ENCODE data around the gene SNTG2.

SNTG2 gene

GRCh38 chr2:920573-920972 is 30.1 kb upstream of the SNTG2 start:
- no peak for DNase-seq (ENCODE audit: low read depth)
- TF ChIP-seq CTCF (IDR thresholded peaks at IDR 0.05; ENCODE audit: low read depth, low read length, missing control alignments) = no peak
- in situ Hi-C loops (cut with HindIII; ENCODE audit: low sequenced_read_pairs) = no loop called here
- H3K4me3 ChIP-seq (ENCODE audit: low read depth, low read length) = no peak overlapping the region

- no peak for TF ChIP-seq CTCF (IDR thresholded peaks at IDR 0.05; ENCODE audit: low read depth, low read length, missing control alignments)
- no peak overlapping the region for H3K4me3 ChIP-seq (ENCODE audit: low read depth, low read length)
- no peak for DNase-seq (ENCODE audit: low read depth)
- in situ Hi-C loops (cut with HindIII; ENCODE audit: low sequenced_read_pairs) = no loop called here
These were observed 29.6 kb upstream of the SNTG2 start for GRCh38 chr2:920999-921398.

- DNase-seq (ENCODE audit: low read depth) = no peak
- no peak overlapping the region for H3K4me3 ChIP-seq (ENCODE audit: low read depth, low read length)
- in situ Hi-C loops (cut with HindIII; ENCODE audit: low sequenced_read_pairs) = no loop called here
- TF ChIP-seq CTCF (IDR thresholded peaks at IDR 0.05; ENCODE audit: low read depth, low read length, missing control alignments) = no peak
These were observed 28.5 kb upstream of the SNTG2 start for GRCh38 chr2:922185-922584.

GRCh38 chr2:923832-924601 is 26.6 kb upstream of the SNTG2 start:
- TF ChIP-seq CTCF (IDR thresholded peaks at IDR 0.05; ENCODE audit: low read depth, low read length, missing control alignments) = no peak
- no peak overlapping the region for H3K4me3 ChIP-seq (ENCODE audit: low read depth, low read length)
- in situ Hi-C loops (cut with HindIII; ENCODE audit: low sequenced_read_pairs) = no loop called here

GRCh38 chr2:924701-925100 is 25.9 kb upstream of the SNTG2 start:
- in situ Hi-C loops (cut with HindIII; ENCODE audit: low sequenced_read_pairs) = no loop called here
- no peak overlapping the region for H3K4me3 ChIP-seq (ENCODE audit: low read depth, low read length)
- no peak for DNase-seq (ENCODE audit: low read depth)
- TF ChIP-seq CTCF (IDR thresholded peaks at IDR 0.05; ENCODE audit: low read depth, low read length, missing control alignments) = no peak

More at GRCh38 chr2:923832-924601, 26.6 kb upstream of the SNTG2 start:
- no peak for DNase-seq (ENCODE audit: low read depth)

GRCh38 chr2:925309-925708 is 25.3 kb upstream of the SNTG2 start:
- no peak overlapping the region for H3K4me3 ChIP-seq (ENCODE audit: low read depth, low read length)
- no peak for DNase-seq (ENCODE audit: low read depth)
- in situ Hi-C loops (cut with HindIII; ENCODE audit: low sequenced_read_pairs) = no loop called here
- TF ChIP-seq CTCF (IDR thresholded peaks at IDR 0.05; ENCODE audit: low read depth, low read length, missing control alignments) = no peak

All from astrocyte of the cerebellum (primary cell).